GM23338 (cell line): ENCODE measurements around the gene CD82. TPM values are rescaled to one million over a fixed set of nuclear protein-coding genes. Genes with fewer than 3 reads are reported as not detected.

ENCODE experiments used
- ATAC-seq: fragments of 200-7000 bp; cut with Tn5 transposase; 3 replicates; pipeline ENCODE4 v1.9.1; 2020
- DNase-seq: peaks from one replicate; pipeline ENCODE4 v3.0.0-alpha.2; 2015; ENCODE audit warnings: low spot score
- H2AFZ ChIP-seq: fragments of 200-600 bp; sonication (generic); 2 replicates; pipeline ENCODE4 v1.8.0; 2016; ENCODE audit warnings: antibody characterized with exemption, mild to moderate bottlenecking, moderate library complexity
- H3F3A ChIP-seq: fragments of 200-600 bp; sonication (generic); replicated peaks from 2 replicates; pipeline ENCODE4 v1.8.0; 2017; ENCODE audit warnings: antibody characterized with exemption, mixed run types, low read depth
- H3K27ac ChIP-seq: fragments of 200-600 bp; sonication (generic); 2 replicates; pipeline ENCODE4 v1.6.1; 2016; ENCODE audit warnings: low read depth
- H3K27me3 ChIP-seq: fragments of 200-600 bp; sonication (generic); 2 replicates; pipeline ENCODE4 v1.8.0; 2016; ENCODE audit warnings: mild to moderate bottlenecking, mixed run types, moderate library complexity; ENCODE audit not compliant: insufficient read depth
- H3K36me3 ChIP-seq: fragments of 200-600 bp; sonication (generic); 2 replicates; pipeline ENCODE4 v1.8.0; 2016; ENCODE audit warnings: mild to moderate bottlenecking; ENCODE audit not compliant: insufficient read depth
- H3K4me1 ChIP-seq: fragments of 200-600 bp; sonication (generic); 2 replicates; pipeline ENCODE4 v1.8.0; 2016; ENCODE audit warnings: mild to moderate bottlenecking, moderate library complexity; ENCODE audit not compliant: insufficient read depth
- H3K4me2 ChIP-seq: fragments of 200-600 bp; sonication (generic); 2 replicates; pipeline ENCODE4 v1.7.1; 2017; ENCODE audit warnings: mixed run types
- H3K4me3 ChIP-seq: fragments of 200-600 bp; sonication (generic); 2 replicates; pipeline ENCODE4 v1.6.1; 2016; ENCODE audit warnings: mixed run types
- H3K79me2 ChIP-seq: fragments of 200-600 bp; sonication (generic); replicated peaks from 2 replicates; pipeline ENCODE4 v1.8.0; 2017; ENCODE audit warnings: mild to moderate bottlenecking; ENCODE audit not compliant: insufficient read depth
- H3K9me2 ChIP-seq: fragments of 200-600 bp; sonication (generic); 2 replicates; pipeline ENCODE4 v1.8.0; 2017; ENCODE audit not compliant: insufficient read depth
- H4K20me1 ChIP-seq: fragments of 200-600 bp; sonication (generic); replicated peaks from 2 replicates; pipeline ENCODE4 v1.8.0; 2017; ENCODE audit warnings: mild to moderate bottlenecking; ENCODE audit not compliant: insufficient read depth
- H3K27ac Mint-ChIP-seq: 2 replicates; pipeline ENCODE4 v1.8.0; 2020; ENCODE audit warnings: inconsistent platforms, mild to moderate bottlenecking, moderate library complexity, mixed read lengths
- H3K27me3 Mint-ChIP-seq: 3 replicates; pipeline ENCODE4 v1.8.0; 2022; ENCODE audit warnings: low read depth, mild to moderate bottlenecking, moderate library complexity, mixed read lengths, inconsistent platforms; ENCODE audit not compliant: insufficient read depth, poor library complexity
- H3K36me3 Mint-ChIP-seq: 3 replicates; pipeline ENCODE4 v1.8.0; 2021; ENCODE audit warnings: low read depth, mild to moderate bottlenecking, inconsistent platforms, moderate library complexity, mixed read lengths
- H3K4me1 Mint-ChIP-seq: 3 replicates; pipeline ENCODE4 v1.8.0; 2020; ENCODE audit warnings: mild to moderate bottlenecking, inconsistent platforms, mixed read lengths
- H3K4me3 Mint-ChIP-seq: 3 replicates; pipeline ENCODE4 v1.8.0; 2021; ENCODE audit warnings: moderate library complexity, mild to moderate bottlenecking, inconsistent platforms, mixed read lengths
- H3K9me3 Mint-ChIP-seq: 3 replicates; pipeline ENCODE4 v1.8.0; 2020; ENCODE audit warnings: moderate library complexity, mild to moderate bottlenecking, inconsistent platforms, mixed read lengths
- CREB1 ChIP-seq: fragments of 250-450 bp; sonication (Bioruptor Pico); IDR thresholded peaks from 2 replicates; pipeline ENCODE4 v1.5.0; 2020; ENCODE audit warnings: low read depth, mild to moderate bottlenecking, moderate library complexity
- CTCF ChIP-seq, 2 experiments: fragments of 200-600 bp in 1 of 2; sonication (generic) in 1 of 2; conservative IDR thresholded peaks; 2 replicates each; pipeline versions ENCODE4 v1.5.1 to v1.6.1; 2016 to 2017; ENCODE audit warnings: antibody characterized with exemption in 2 of 2, low read depth in 2 of 2, mild to moderate bottlenecking in 2 of 2, moderate library complexity in 1 of 2
- ETS1 ChIP-seq: IDR thresholded peaks from 2 replicates; pipeline ENCODE4 v1.6.1; 2016; ENCODE audit warnings: antibody characterized with exemption
- EZH2 ChIP-seq: fragments of 200-600 bp; sonication (generic); IDR thresholded peaks from one replicate; pipeline ENCODE4 v1.8.0; 2017; ENCODE audit warnings: antibody characterized with exemption, mild to moderate bottlenecking, low read depth; ENCODE audit not compliant: unreplicated experiment
- EZH2phosphoT487 ChIP-seq: fragments of 200-600 bp; sonication (generic); IDR thresholded peaks from one replicate; pipeline ENCODE4 v1.8.1; 2018; ENCODE audit warnings: antibody characterized with exemption; ENCODE audit not compliant: unreplicated experiment
- JUNB ChIP-seq: IDR thresholded peaks from one replicate; pipeline ENCODE4 v1.6.1; 2016; ENCODE audit warnings: antibody characterized with exemption; ENCODE audit not compliant: unreplicated experiment
- NANOG ChIP-seq: IDR thresholded peaks from 2 replicates; pipeline ENCODE4 v1.6.1; 2016; ENCODE audit warnings: antibody characterized with exemption, borderline replicate concordance
- POLR2AphosphoS5 ChIP-seq: IDR thresholded peaks from 2 replicates; pipeline ENCODE4 v1.6.1; 2016; ENCODE audit warnings: antibody characterized with exemption, low read depth
- REST ChIP-seq: IDR thresholded peaks from one replicate; pipeline ENCODE4 v1.6.1; 2018; ENCODE audit warnings: antibody characterized with exemption; ENCODE audit not compliant: unreplicated experiment
- STAT1 ChIP-seq: IDR thresholded peaks from one replicate; pipeline ENCODE4 v1.6.1; 2016; ENCODE audit warnings: antibody characterized with exemption; ENCODE audit not compliant: unreplicated experiment
- ZNF114 ChIP-seq: fragments of 250-450 bp; sonication (Bioruptor Pico); IDR thresholded peaks from 2 replicates; pipeline ENCODE4 v1.5.0; 2020; ENCODE audit warnings: mild to moderate bottlenecking, moderate library complexity
- ZNF331 ChIP-seq: fragments of 250-450 bp; sonication (Bioruptor Pico); IDR thresholded peaks from 2 replicates; pipeline ENCODE4 v1.5.0; 2020; ENCODE audit warnings: low read depth, mild to moderate bottlenecking, moderate library complexity
- ZNF462 ChIP-seq: fragments of 250-450 bp; sonication (Bioruptor Pico); IDR thresholded peaks from 2 replicates; pipeline ENCODE4 v1.5.0; 2020; ENCODE audit warnings: mild to moderate bottlenecking, moderate library complexity
- polyA plus RNA-seq: library from polyadenylated mRNA; unstranded; fragments of >200 nt; fragmentation: Nextera tagmentation; extraction: Ambion mirVana; gene quantifications from 2 replicates; pipeline ENCODE4 v1.2.1, GENCODE V29; 2016
- total RNA-seq: library from RNA; depleted of rRNA; stranded (reverse); fragments of >200 nt; shearing (Covaris generic); gene quantifications from 2 replicates; pipeline ENCODE4 v1.2.3, GENCODE V29; 2014

The CD82 gene
- total and polyA plus RNA-seq, 2 experiments from 2014 or later = 4.4 to 4.9 TPM

GRCh38 chr11:44561964-44562734 is 3.3 kb upstream of the CD82 start:
- H2AFZ ChIP-seq = no peak overlapping the region
- Mint-ChIP-seq H3K27ac (no peak overlapping the region), H3K36me3 (no peaks in the 10 kb centered on the region), H3K4me1 (peaks cover 43% of the 10 kb centered on the region), H3K4me3 (no peak overlapping the region), H3K27me3 (peaks cover 17% of the 10 kb centered on the region), H3K9me3 (no peaks in the 10 kb centered on the region)
- H3K27me3 ChIP-seq = peaks cover 22% of the 10 kb centered on the region
- 0 out of 2 replicates have a peak, but pooled peaks cover 4% of the 10 kb centered on the region for H4K20me1 ChIP-seq
- H3K36me3 ChIP-seq = no peaks in the 10 kb centered on the region
- H3K27ac ChIP-seq = no peak overlapping the region
- H3K4me2 ChIP-seq = no peak overlapping the region
- DNase-seq (no peak), ATAC-seq (no peak)
- no peak for TF ChIP-seq ETS1
- TF ChIP-seq STAT1 = no peak
- TF ChIP-seq EZH2phosphoT487 = no peak
- TF ChIP-seq EZH2 = no peak
- no peak for TF ChIP-seq NANOG
- no peak for TF ChIP-seq ZNF114 (CRISPR knock-in tag)
- TF ChIP-seq JUNB = no peak
- no peak for TF ChIP-seq ZNF331 (CRISPR knock-in tag)
- no peak for TF ChIP-seq REST
- TF ChIP-seq CREB1 (CRISPR knock-in tag) = no peak
- no peak for TF ChIP-seq CTCF (conservative IDR thresholded peaks at IDR 0.05; ENCODE audit: low read depth in 2 of 2)
- TF ChIP-seq ZNF462 = no peak
- TF ChIP-seq POLR2AphosphoS5 = no peak
- H3F3A ChIP-seq = no peaks in the 10 kb centered on the region
- no peak overlapping the region for H3K4me3 ChIP-seq
- no peaks in the 10 kb centered on the region for H3K9me2 ChIP-seq
- H3K79me2 ChIP-seq = no peaks in the 10 kb centered on the region
- H3K4me1 ChIP-seq = peaks cover 45% of the 10 kb centered on the region
